ENCODE measurements around the gene TIFAB.

DNA sequence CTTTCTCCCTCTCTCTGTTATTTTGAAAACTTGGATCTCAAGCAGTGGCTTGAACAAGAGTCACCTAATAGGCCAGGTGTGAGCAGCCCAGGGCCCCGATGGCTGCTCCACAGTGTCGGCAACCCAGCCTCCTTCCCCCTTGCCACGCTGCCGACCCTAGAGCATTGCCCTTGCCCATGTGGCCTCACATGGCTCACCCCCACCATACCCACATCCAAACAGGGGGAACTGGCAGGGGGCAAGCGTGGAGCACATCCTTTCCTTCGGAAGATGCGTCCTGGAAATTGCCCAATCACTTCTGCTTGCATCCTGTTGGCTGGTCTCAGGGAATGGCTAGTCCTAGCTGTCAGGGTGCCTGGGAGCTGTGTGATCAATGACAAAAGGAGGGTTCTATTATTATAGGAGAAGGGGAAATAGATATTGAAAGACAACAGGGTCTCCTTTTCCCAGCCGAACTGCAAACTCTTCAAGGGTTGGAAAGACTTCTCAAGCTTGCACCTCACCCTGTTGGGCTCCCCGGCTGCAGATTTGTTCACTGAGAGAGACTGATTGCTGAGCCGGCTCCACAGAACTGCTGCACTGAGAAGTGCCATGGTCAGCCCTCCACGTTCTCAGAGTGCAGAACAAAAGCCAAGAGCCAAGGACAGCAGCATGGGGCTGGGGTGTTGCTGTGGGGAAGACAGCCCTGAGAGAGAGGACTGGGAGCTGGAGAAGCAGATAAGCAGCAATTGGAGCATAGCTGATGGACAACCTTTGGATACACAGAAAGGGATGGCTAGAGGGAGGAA lies 8.3 kb upstream of the TIFAB start:
- no peak for TF ChIP-seq POLR2A (IDR thresholded peaks at IDR 0.05; ENCODE audit: low read length)
- no peak for TF ChIP-seq GATA1 (IDR thresholded peaks at IDR 0.05; ENCODE audit: low read depth, low read length)
